B cell (primary cell): Measurements from ENCODE around the gene CER1. TPM values are rescaled to one million over a fixed set of nuclear protein-coding genes. Genes with fewer than 3 reads are reported as not detected.

Experiments used
- ATAC-seq: fragments of 200-7000 bp; cut with Tn5 transposase; one replicate; pipeline ENCODE4 v1.10.0; 2021; ENCODE audit warnings: low read depth, mild to moderate bottlenecking, moderate number of reproducible peaks, moderate library complexity
- CTCF ChIA-PET: fragments of 350-600 bp; sonication (Branson Sonifier 250); formaldehyde crosslinking; loops from one replicate; lab custom pipeline; 2021; ENCODE audit warnings: antibody characterized with exemption, inconsistent platforms; lab: Charles Lee
- POLR2A ChIA-PET: fragments of 350-600 bp; sonication (Branson Sonifier 250); formaldehyde crosslinking; loops from one replicate; lab custom pipeline; 2021; ENCODE audit warnings: antibody characterized with exemption; lab: Charles Lee
- DNase-seq: peaks from one replicate; pipeline ENCODE4 v3.0.0; 2013
- H2AFZ ChIP-seq: 2 replicates; pipeline ENCODE4 v1.6.1; 2012; ENCODE audit warnings: mild to moderate bottlenecking, low read depth, low read length; ENCODE audit not compliant: insufficient read depth, poor library complexity, severe bottlenecking
- H3K27ac ChIP-seq, 2 donors: 1 replicate in 1 of 2; 2 replicates in 1 of 2; pipeline ENCODE4 v1.5.1; 2012 to 2013; ENCODE audit warnings: low read length in 2 of 2, mild to moderate bottlenecking in 2 of 2, moderate library complexity in 1 of 2
- H3K27me3 ChIP-seq, 4 experiments: fragments of 200-600 bp in 1 of 4; sonication (generic) in 1 of 4; replicated peaks in 1 of 4; 1 replicate in 2 of 4; 2 replicates in 2 of 4; pipeline versions ENCODE4 v1.6.1 to v1.7.0; 2013 to 2016; ENCODE audit warnings: low read length in 3 of 4, mild to moderate bottlenecking in 2 of 4, mixed read lengths in 1 of 4, moderate library complexity in 1 of 4; ENCODE audit not compliant: insufficient read depth in 4 of 4, control insufficient read depth in 3 of 4; ENCODE audit errors: control extremely low read depth in 1 of 4
- H3K36me3 ChIP-seq, 2 experiments: replicated peaks in 1 of 2; 1 replicate in 1 of 2; 2 replicates in 1 of 2; pipeline versions ENCODE4 v1.6.1 to v1.7.1; 2013; ENCODE audit warnings: low read length in 1 of 2; ENCODE audit not compliant: insufficient read depth in 2 of 2, control insufficient read depth in 1 of 2; ENCODE audit errors: control extremely low read depth in 1 of 2, extremely low read depth in 1 of 2
- H3K4me1 ChIP-seq, 2 donors: fragments of 200-600 bp in 1 of 2; sonication (generic) in 1 of 2; 1 replicate in 1 of 2; 2 replicates in 1 of 2; pipeline versions ENCODE4 v1.5.1 to v1.6.1; 2013 to 2017; ENCODE audit warnings: low read length in 2 of 2; ENCODE audit not compliant: control insufficient read depth in 2 of 2, insufficient read depth in 2 of 2
- H3K4me2 ChIP-seq: replicated peaks from 2 replicates; pipeline ENCODE3; 2012; ENCODE audit warnings: mild to moderate bottlenecking, low read depth, low read length; ENCODE audit not compliant: poor library complexity, severe bottlenecking
- H3K4me3 ChIP-seq, 5 experiments: fragments of 200-600 bp in 1 of 5; sonication (generic) in 1 of 5; 1 replicate in 3 of 5; 2 replicates in 2 of 5; pipeline versions ENCODE4 v1.5.1 to v1.7.0; 2011 to 2016; ENCODE audit warnings: low read length in 4 of 5, mild to moderate bottlenecking in 4 of 5, low read depth in 2 of 5, control low read depth in 1 of 5, moderate library complexity in 1 of 5; ENCODE audit not compliant: insufficient read depth in 1 of 5; ENCODE audit errors: control extremely low read depth in 1 of 5, extremely low read depth in 1 of 5
- H3K79me2 ChIP-seq: fragments of 200-600 bp; sonication (generic); one replicate; pipeline ENCODE4 v1.6.0; 2016; ENCODE audit warnings: low read length; ENCODE audit not compliant: control insufficient read depth, insufficient read depth
- H3K9ac ChIP-seq: fragments of 200-600 bp; sonication (generic); 2 replicates; pipeline ENCODE4 v1.6.1; 2017; ENCODE audit warnings: mild to moderate bottlenecking, low read length, moderate library complexity
- H3K9me3 ChIP-seq, 3 donors: one replicate each; pipeline versions ENCODE4 v1.6.1 to v1.7.1; 2013; ENCODE audit warnings: low read length in 2 of 3; ENCODE audit not compliant: control insufficient read depth in 2 of 3, insufficient read depth in 1 of 3; ENCODE audit errors: control extremely low read depth in 1 of 3
- H4K20me1 ChIP-seq: 2 replicates; pipeline ENCODE4 v1.6.0; 2012; ENCODE audit warnings: mild to moderate bottlenecking, low read length; ENCODE audit not compliant: insufficient read depth, control insufficient read depth, poor library complexity, severe bottlenecking
- H3K27ac Mint-ChIP-seq: one replicate; pipeline ENCODE4 v1.8.0; 2021; ENCODE audit warnings: mixed read lengths
- H3K27me3 Mint-ChIP-seq: one replicate; pipeline ENCODE4 v1.8.0; 2021; ENCODE audit warnings: mixed read lengths
- H3K4me1 Mint-ChIP-seq: one replicate; pipeline ENCODE4 v1.8.0; 2021; ENCODE audit warnings: mixed read lengths
- H3K4me3 Mint-ChIP-seq: one replicate; pipeline ENCODE4 v1.8.0; 2021; ENCODE audit warnings: mixed read lengths
- H3K9me3 Mint-ChIP-seq: one replicate; pipeline ENCODE4 v1.8.0; 2022; ENCODE audit warnings: mixed read lengths; ENCODE audit not compliant: insufficient read depth
- CTCF ChIP-seq: fragments of 200-600 bp; IDR thresholded peaks from one replicate; pipeline ENCODE4 v1.8.0; 2022; ENCODE audit warnings: antibody characterized with exemption, mild to moderate bottlenecking
- EZH2 ChIP-seq: IDR thresholded peaks from 2 replicates; pipeline ENCODE4 v1.6.1; 2012; ENCODE audit warnings: borderline replicate concordance, low read depth, mild to moderate bottlenecking, moderate library complexity, low read length; ENCODE audit not compliant: insufficient read depth, poor library complexity, severe bottlenecking
- WGBS: methylation state at CpG from one replicate; pipeline ENCODE4 v1.1.5; 2013; ENCODE audit warnings: missing lambda C conversion rate; ENCODE audit not compliant: insufficient coverage; 5-methylcytosine and 5-hydroxymethylcytosine counted together
- intact Hi-C: fragments of 100-400 bp; cut with micrococcal nuclease; formaldehyde crosslinking; loops from one replicate; pipeline ENCODE4 v1.10.0; 2022
- polyA plus RNA-seq: library from polyadenylated mRNA; depleted of rRNA; stranded (reverse); fragments of >200 nt; gene quantifications from 2 replicates; pipeline ENCODE4 v1.2.3, GENCODE V29; 2012
- total RNA-seq, 2 donors: library from RNA; stranded (reverse); fragments of 120-200 nt in 1 of 2; gene quantifications; 1 replicate in 1 of 2; 2 replicates in 1 of 2; pipeline versions ENCODE4 v1.2.3 to v1.2.4, GENCODE V29; 2013 to 2022

Gene CER1
- total and polyA plus RNA-seq, 2 donors (not counting 1 experiment from before 2014, with no cell fraction given) = not detected

GRCh38 chr9:14677396-14677795, 45.1 kb downstream of the CER1 start:
- no peak overlapping the region for H3K27ac Mint-ChIP-seq
- Histone ChIP-seq H2AFZ (no peak overlapping the region), H4K20me1 (peaks cover 17% of the 10 kb centered on the region), H3K79me2 (peaks cover 26% of the 10 kb centered on the region), H3K9ac (no peak overlapping the region), H3K4me3 (no peak overlapping the region), H3K36me3 (peaks cover 3 to 21% of the 10 kb centered on the region in 2 experiments), H3K4me1 (no peaks in the 10 kb centered on the region), H3K4me2 (no peak overlapping the region), H3K27me3 (no peaks in the 10 kb centered on the region), H3K9me3 (no peaks in the 10 kb centered on the region), H3K27ac (no peak overlapping the region)
- ChIA-PET CTCF (no interaction called here), POLR2A (no interaction called here)
- H3K9me3 Mint-ChIP-seq = no peaks in the 10 kb centered on the region
- TF ChIP-seq CTCF (no peak), EZH2 (no peak)
- no peaks in the 10 kb centered on the region for H3K27me3 Mint-ChIP-seq
- ATAC-seq (no peak), DNase-seq (no peak)
- WGBS = 100% methylated on average over 1 of the region's 2 CpGs
- peaks cover 41% of the 10 kb centered on the region for H3K4me1 Mint-ChIP-seq
- intact Hi-C loops = no loop called here
- H3K4me3 Mint-ChIP-seq = no peak overlapping the region

- intact Hi-C loops = no loop called here
- CTCF ChIA-PET = no interaction called here
- no CpG with 5 or more reads among the region's 3 CpGs for WGBS
Observed at GRCh38 chr9:14674630-14675029, 47.9 kb downstream of the CER1 start.

More at GRCh38 chr9:14674630-14675029, 47.9 kb downstream of the CER1 start:
- Histone ChIP-seq H3K4me1 (no peaks in the 10 kb centered on the region), H3K9me3 (no peaks in the 10 kb centered on the region), H3K9ac (no peak overlapping the region), H3K79me2 (peaks cover 13% of the 10 kb centered on the region), H3K27ac (no peak overlapping the region), H4K20me1 (peaks cover 6% of the 10 kb centered on the region), H2AFZ (no peak overlapping the region), H3K27me3 (no peaks in the 10 kb centered on the region), H3K36me3 (peaks cover 0 to 26% of the 10 kb centered on the region in 2 experiments), H3K4me2 (no peak overlapping the region), H3K4me3 (no peak overlapping the region)
- DNase-seq (no peak), ATAC-seq (no peak)
- POLR2A ChIA-PET = no interaction called here
- Mint-ChIP-seq H3K27ac (no peak overlapping the region), H3K4me1 (peaks cover 24% of the 10 kb centered on the region), H3K4me3 (no peak overlapping the region), H3K27me3 (no peaks in the 10 kb centered on the region), H3K9me3 (no peaks in the 10 kb centered on the region)
- TF ChIP-seq CTCF (no peak), EZH2 (no peak)
